ENCODE data around the gene PLEKHO2. TPM values are rescaled to one million over a fixed set of nuclear protein-coding genes. Genes with fewer than 3 reads are reported as not detected.

The PLEKHO2 gene
- total RNA-seq, 1 experiment from 2014 or later = 4.5 TPM

GRCh38 chr15:64808785-64809453, 32.8 kb upstream of the PLEKHO2 start:
- intact Hi-C loops (cut with micrococcal nuclease; ENCODE audit: unreplicated experiment) = no loop called here
- Histone ChIP-seq H3K4me1 (0 out of 2 replicates have a peak, but pooled peaks cover 8% of the 10 kb centered on the region), H3K9me3 (no peaks in the 10 kb centered on the region), H3K27me3 (replicated peaks; ENCODE audit: control insufficient read depth, insufficient read depth, low read length) (no peaks in the 10 kb centered on the region), H3K4me3 (ENCODE audit: low read depth, low read length) (no peak overlapping the region), H3K36me3 (ENCODE audit: control insufficient read depth, insufficient read depth, low read length) (no peaks in the 10 kb centered on the region)
- ChIA-PET POLR2A (no interaction called here), CTCF (interaction anchor here (1.2 to 2.8 kb wide), 5 partner anchors 8 to 81 kb away, joined by 3 to 39 read pairs (median 5); no protein-coding TSS in a partner anchor)
- Mint-ChIP-seq H3K27ac (ENCODE audit: unreplicated experiment) (no peak overlapping the region), H3K4me1 (ENCODE audit: low read depth, unreplicated experiment) (peaks cover 8% of the 10 kb centered on the region), H3K9me3 (ENCODE audit: unreplicated experiment) (no peaks in the 10 kb centered on the region), H3K4me3 (ENCODE audit: unreplicated experiment) (no peak overlapping the region), H3K27me3 (ENCODE audit: insufficient read depth, unreplicated experiment) (no peaks in the 10 kb centered on the region), H3K36me3 (ENCODE audit: insufficient read depth, unreplicated experiment) (no peaks in the 10 kb centered on the region)
- DNase-seq = no peak
- BruUV-seq (replicated peaks) = no TSS peak
- TF ChIP-seq CTCF (IDR thresholded peaks at IDR 0.05; ENCODE audit: insufficient read depth in 1 of 2, low read depth in 1 of 2, low read length in 1 of 2, severe bottlenecking in 1 of 2, unreplicated experiment in 1 of 2) = no peak

GRCh38 chr15:64809649-64810496, 31.8 kb upstream of the PLEKHO2 start:
- Mint-ChIP-seq H3K4me1 (ENCODE audit: low read depth, unreplicated experiment) (peaks cover 8% of the 10 kb centered on the region), H3K27me3 (ENCODE audit: insufficient read depth, unreplicated experiment) (no peaks in the 10 kb centered on the region), H3K9me3 (ENCODE audit: unreplicated experiment) (no peaks in the 10 kb centered on the region), H3K27ac (ENCODE audit: unreplicated experiment) (no peak overlapping the region), H3K36me3 (ENCODE audit: insufficient read depth, unreplicated experiment) (no peaks in the 10 kb centered on the region), H3K4me3 (ENCODE audit: unreplicated experiment) (no peak overlapping the region)
- Histone ChIP-seq H3K9me3 (no peaks in the 10 kb centered on the region), H3K4me3 (ENCODE audit: low read depth, low read length) (no peak overlapping the region), H3K36me3 (ENCODE audit: control insufficient read depth, insufficient read depth, low read length) (no peaks in the 10 kb centered on the region), H3K4me1 (0 out of 2 replicates have a peak, but pooled peaks cover 8% of the 10 kb centered on the region), H3K27me3 (replicated peaks; ENCODE audit: control insufficient read depth, insufficient read depth, low read length) (no peaks in the 10 kb centered on the region)
- DNase-seq = peak; percentile 76 to 83
- ChIA-PET POLR2A (no interaction called here), CTCF (interaction anchor here (0.5 to 2.8 kb wide), 12 partner anchors 9 to 234 kb away, joined by 3 to 39 read pairs (median 4); partner anchors contain the start of gene PIF1)
- no TSS peak for BruUV-seq (replicated peaks)
- TF ChIP-seq CTCF (IDR thresholded peaks at IDR 0.05; ENCODE audit: insufficient read depth in 1 of 2, low read depth in 1 of 2, low read length in 1 of 2, severe bottlenecking in 1 of 2, unreplicated experiment in 1 of 2) = peak; percentile 85 to 95
- intact Hi-C loops (cut with micrococcal nuclease; ENCODE audit: unreplicated experiment) = loop anchor here (1.0 kb wide), 1 partner anchor 79 kb away; no protein-coding TSS in a partner anchor
